K562 treated with DMSO at 1 percent for 48 hours (cell line): Measurements from ENCODE around the gene IGFBPL1. TPM values are rescaled to one million over a fixed set of nuclear protein-coding genes. Genes with fewer than 3 reads are reported as not detected.

Experiments used
- total RNA-seq: library from RNA; unstranded; fragments of 300-600 nt; gene quantifications from 2 replicates; pipeline ENCODE4 v1.2.3, GENCODE V29; 2022; ENCODE audit warnings: low replicate concordance; ENCODE audit errors: extremely low read depth

IGFBPL1 gene
- total RNA-seq: not detected in 2 replicates

GRCh38 chr9:38423973-38424843 is at the start of gene IGFBPL1:
IGFBPL1 (minus strand) TSS chr9:38424454; CDS start chr9:38424424, 30 bp downstream.

GRCh38 chr9:38392235-38393127 is 31.8 kb downstream of the IGFBPL1 start, which contains the start of gene ALDH1B1:
ALDH1B1 (plus strand) TSS chr9:38392702; CDS start chr9:38395749, 3,047 bp downstream.

Other genes starting within 250 kb of the IGFBPL1 start
- gene ALDH1B1, start 31.8 kb downstream of the IGFBPL1 start, total RNA-seq: not detected in 2 replicates
- gene ANKRD18A, start 196.1 kb upstream of the IGFBPL1 start, total RNA-seq: not detected in 2 replicates